Mammary epithelial cell (primary cell): ENCODE results near the gene CFAP299.

ENCODE experiments used
- EZH2 ChIP-seq: IDR thresholded peaks from 2 replicates; pipeline ENCODE4 v1.6.1; 2012; ENCODE audit warnings: low read length, inconsistent platforms, borderline replicate concordance
- TF ChIP-seq, protein P1 (sequence below), 2 donors: IDR thresholded peaks in 1 of 2; conservative IDR thresholded peaks in 1 of 2; 2 replicates each; pipeline ENCODE4 v1.5.1; 2011 to 2012; ENCODE audit warnings: inconsistent platforms in 2 of 2, low read length in 2 of 2, mild to moderate bottlenecking in 2 of 2, control low read depth in 1 of 2, low read depth in 1 of 2; ENCODE audit not compliant: insufficient read depth in 1 of 2; ENCODE audit errors: extremely low read depth in 1 of 2

DNA sequence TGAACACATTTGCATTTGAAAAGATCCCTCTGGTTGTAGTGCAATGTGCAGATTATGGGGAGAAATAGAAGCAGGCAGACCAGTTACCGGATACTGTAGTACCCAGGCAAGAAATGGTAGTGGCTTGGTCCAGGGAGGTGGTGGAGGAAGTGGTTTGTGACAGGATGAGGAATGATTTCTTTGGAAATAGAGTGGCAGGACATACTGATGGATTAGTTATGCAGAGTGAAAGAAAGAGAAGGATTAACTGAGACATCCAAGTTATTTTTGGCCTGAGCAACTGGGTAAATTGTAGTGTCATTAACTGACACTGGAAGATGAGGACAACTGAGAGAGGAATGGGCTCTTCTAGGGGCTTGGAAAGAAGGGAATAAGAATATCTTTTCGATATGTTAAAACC, 139.7 kb downstream of the CFAP299 start:
- TF ChIP-seq EZH2: no peak
- TF ChIP-seq, protein P1, sequence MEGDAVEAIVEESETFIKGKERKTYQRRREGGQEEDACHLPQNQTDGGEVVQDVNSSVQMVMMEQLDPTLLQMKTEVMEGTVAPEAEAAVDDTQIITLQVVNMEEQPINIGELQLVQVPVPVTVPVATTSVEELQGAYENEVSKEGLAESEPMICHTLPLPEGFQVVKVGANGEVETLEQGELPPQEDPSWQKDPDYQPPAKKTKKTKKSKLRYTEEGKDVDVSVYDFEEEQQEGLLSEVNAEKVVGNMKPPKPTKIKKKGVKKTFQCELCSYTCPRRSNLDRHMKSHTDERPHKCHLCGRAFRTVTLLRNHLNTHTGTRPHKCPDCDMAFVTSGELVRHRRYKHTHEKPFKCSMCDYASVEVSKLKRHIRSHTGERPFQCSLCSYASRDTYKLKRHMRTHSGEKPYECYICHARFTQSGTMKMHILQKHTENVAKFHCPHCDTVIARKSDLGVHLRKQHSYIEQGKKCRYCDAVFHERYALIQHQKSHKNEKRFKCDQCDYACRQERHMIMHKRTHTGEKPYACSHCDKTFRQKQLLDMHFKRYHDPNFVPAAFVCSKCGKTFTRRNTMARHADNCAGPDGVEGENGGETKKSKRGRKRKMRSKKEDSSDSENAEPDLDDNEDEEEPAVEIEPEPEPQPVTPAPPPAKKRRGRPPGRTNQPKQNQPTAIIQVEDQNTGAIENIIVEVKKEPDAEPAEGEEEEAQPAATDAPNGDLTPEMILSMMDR (conservative IDR thresholded peaks at IDR 0.05 in 1 of 2, IDR thresholded peaks at IDR 0.05 in 1 of 2; ENCODE audit: extremely low read depth in 1 of 2, insufficient read depth in 1 of 2, low read depth in 1 of 2, low read length in 2 of 2): no peak
